T-helper 9 cell (primary cell): ENCODE data around the gene USP17L13.
"Not testable (repeated sequence)": the region's sequence is repeated elsewhere in the genome, so short reads cannot be mapped to it uniquely, and the experiment has no call there.

Experiments used
- DNase-seq: peaks from one replicate; pipeline ENCODE4 v3.0.0-alpha.2; 2020
- total RNA-seq, 2 donors: gene quantifications; one replicate each; lab custom pipeline; 2026; lab: John Stamatoyannopoulos, UW

The USP17L13 gene, protein sequence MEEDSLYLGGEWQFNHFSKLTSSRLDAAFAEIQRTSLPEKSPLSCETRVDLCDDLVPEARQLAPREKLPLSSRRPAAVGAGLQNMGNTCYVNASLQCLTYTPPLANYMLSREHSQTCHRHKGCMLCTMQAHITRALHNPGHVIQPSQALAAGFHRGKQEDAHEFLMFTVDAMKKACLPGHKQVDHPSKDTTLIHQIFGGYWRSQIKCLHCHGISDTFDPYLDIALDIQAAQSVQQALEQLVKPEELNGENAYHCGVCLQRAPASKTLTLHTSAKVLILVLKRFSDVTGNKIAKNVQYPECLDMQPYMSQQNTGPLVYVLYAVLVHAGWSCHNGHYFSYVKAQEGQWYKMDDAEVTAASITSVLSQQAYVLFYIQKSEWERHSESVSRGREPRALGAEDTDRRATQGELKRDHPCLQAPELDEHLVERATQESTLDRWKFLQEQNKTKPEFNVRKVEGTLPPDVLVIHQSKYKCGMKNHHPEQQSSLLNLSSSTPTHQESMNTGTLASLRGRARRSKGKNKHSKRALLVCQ
- total RNA-seq = 0 reads per million in 2 donors

DNA sequence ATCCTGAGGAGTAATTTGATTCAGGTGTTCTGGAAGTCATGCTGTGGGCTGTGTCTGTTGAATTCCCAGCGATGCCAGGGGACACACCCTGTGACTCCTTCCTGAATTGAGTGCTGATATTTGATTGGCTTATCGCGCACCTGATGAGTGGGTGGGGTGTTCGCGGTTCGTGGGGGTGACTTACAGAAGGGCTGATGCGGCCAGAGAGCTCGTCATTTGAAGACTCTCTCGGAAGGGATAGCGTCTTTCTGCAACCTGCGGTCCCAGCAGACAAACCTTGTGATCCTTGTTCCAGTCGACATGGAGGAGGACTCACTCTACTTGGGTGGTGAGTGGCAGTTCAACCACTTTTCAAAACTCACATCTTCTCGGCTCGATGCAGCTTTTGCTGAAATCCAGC lies at the start of gene USP17L13:
TSS of gene USP17L13 (plus strand) at position 301 of the 400 bp plus-strand sequence. CDS start at position 301, 0 bp downstream.
- DNase-seq = not testable (repeated sequence)

DNA sequence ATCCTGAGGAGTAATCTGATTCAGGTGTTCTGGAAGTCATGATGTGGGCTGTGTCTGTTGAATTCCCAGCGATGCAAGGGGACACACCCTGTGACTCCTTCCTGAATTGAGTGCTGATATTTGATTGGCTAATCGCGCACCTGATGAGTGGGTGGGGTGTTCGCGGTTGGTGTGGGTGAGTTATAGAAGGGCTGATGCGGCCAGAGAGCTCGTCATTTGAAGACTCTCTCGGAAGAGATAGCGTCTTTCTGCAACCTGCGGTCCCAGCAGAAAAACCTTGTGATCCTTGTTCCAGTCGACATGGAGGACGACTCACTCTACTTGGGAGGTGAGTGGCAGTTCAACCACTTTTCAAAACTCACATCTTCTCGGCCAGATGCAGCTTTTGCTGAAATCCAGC lies 14.3 kb upstream of the USP17L13 start, which contains the start of gene USP17L10:
TSS of gene USP17L10 (plus strand) at position 301 of the 400 bp plus-strand sequence. CDS start at position 301, 0 bp downstream.
- not testable (repeated sequence) for DNase-seq

DNA sequence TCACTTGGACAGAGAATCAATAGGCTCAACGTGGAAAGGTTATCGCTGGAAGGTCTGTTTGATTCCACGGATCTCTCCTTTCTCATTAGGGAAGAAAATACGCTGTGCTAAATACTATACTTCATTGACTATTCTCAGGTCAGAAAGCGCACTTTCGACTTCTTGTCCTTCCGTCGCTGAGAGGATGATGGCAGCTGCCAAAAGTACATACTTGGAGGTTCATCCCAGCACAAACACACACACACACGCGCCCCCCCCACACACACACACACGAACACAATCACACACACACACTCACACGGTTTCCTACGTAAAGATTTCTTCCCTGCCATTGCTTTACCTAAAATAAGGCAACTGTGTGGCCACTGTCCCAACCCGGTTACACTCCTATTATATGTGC lies 10.0 kb upstream of the USP17L13 start:
- not testable (repeated sequence) for DNase-seq

DNA sequence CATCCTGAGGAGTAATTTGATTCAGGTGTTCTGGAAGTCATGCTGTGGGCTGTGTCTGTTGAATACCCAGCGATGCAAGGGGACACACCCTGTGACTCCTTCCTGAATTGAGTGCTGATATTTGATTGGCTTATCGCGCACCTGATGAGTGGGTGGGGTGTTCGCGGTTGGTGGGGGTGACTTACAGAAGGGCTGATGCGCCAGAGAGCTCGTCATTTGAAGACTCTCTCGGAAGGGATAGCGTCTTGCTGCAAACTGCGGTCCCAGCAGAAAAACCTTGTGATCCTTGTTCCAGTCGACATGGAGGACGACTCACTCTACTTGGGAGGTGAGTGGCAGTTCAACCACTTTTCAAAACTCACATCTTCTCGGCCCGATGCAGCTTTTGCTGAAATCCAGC lies 9.6 kb upstream of the USP17L13 start, which contains the start of gene USP17L11:
TSS of gene USP17L11 (plus strand) at position 301 of the 400 bp plus-strand sequence. CDS start at position 301, 0 bp downstream.
- DNase-seq = not testable (repeated sequence)

DNA sequence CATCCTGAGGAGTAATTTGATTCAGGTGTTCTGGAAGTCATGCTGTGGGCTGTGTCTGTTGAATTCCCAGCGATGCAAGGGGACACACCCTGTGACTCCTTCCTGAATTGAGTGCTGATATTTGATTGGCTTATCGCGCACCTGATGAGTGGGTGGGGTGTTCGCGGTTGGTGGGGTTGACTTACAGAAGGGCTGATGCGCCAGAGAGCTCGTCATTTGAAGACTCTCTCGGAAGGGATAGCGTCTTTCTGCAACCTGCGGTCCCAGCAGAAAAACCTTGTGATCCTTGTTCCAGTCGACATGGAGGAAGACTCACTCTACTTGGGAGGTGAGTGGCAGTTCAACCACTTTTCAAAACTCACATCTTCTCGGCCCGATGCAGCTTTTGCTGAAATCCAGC lies 4.8 kb upstream of the USP17L13 start, which contains the start of gene USP17L12:
TSS of gene USP17L12 (plus strand) at position 301 of the 400 bp plus-strand sequence. CDS start at position 301, 0 bp downstream.
- not testable (repeated sequence) for DNase-seq

DNA sequence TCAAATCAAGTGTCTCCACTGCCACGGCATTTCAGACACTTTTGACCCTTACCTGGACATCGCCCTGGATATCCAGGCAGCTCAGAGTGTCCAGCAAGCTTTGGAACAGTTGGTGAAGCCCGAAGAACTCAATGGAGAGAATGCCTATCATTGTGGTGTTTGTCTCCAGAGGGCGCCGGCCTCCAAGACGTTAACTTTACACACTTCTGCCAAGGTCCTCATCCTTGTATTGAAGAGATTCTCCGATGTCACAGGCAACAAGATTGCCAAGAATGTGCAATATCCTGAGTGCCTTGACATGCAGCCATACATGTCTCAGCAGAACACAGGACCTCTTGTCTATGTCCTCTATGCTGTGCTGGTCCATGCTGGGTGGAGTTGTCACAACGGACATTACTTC lies 5.6 kb downstream of the USP17L13 start:
- DNase-seq = not testable (repeated sequence)

DNA sequence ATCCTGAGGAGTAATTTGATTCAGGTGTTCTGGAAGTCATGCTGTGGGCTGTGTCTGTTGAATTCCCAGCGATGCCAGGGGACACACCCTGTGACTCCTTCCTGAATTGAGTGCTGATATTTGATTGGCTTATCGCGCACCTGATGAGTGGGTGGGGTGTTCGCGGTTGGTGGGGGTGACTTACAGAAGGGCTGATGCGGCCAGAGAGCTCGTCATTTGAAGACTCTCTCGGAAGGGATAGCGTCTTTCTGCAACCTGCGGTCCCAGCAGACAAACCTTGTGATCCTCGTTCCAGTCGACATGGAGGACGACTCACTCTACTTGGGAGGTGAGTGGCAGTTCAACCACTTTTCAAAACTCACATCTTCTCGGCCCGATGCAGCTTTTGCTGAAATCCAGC lies 9.4 kb downstream of the USP17L13 start, which contains the start of gene USP17L15:
TSS of gene USP17L15 (plus strand) at position 301 of the 400 bp plus-strand sequence. CDS start at position 301, 0 bp downstream.
- not testable (repeated sequence) for DNase-seq

DNA sequence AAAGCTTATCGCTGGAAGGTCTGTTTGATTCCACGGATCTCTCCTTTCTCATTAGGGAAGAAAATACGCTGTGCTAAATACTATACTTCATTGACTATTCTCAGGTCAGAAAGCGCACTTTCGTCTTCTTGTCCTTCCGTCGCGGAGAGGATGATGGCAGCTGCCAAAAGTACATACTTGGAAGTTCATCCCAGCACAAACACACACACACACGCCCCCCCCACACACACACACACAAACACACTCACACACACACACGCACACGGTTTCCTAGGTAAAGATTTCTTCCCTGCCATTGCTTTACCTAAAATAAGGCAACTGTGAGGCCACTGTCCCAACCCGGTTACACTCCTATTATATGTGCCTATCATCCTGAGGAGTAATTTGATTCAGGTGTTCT lies 13.8 kb downstream of the USP17L13 start:
- DNase-seq = not testable (repeated sequence)

DNA sequence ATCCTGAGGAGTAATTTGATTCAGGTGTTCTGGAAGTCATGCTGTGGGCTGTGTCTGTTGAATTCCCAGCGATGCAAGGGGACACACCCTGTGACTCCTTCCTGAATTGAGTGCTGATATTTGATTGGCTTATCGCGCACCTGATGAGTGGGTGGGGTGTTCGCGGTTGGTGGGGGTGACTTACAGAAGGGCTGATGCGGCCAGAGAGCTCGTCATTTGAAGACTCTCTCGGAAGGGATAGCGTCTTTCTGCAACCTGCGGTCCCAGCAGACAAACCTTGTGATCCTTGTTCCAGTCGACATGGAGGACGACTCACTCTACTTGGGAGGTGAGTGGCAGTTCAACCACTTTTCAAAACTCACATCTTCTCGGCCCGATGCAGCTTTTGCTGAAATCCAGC lies 18.9 kb downstream of the USP17L13 start, which contains the start of gene USP17L17:
TSS of gene USP17L17 (plus strand) at position 301 of the 400 bp plus-strand sequence. CDS start at position 301, 0 bp downstream.
- DNase-seq = not testable (repeated sequence)

DNA sequence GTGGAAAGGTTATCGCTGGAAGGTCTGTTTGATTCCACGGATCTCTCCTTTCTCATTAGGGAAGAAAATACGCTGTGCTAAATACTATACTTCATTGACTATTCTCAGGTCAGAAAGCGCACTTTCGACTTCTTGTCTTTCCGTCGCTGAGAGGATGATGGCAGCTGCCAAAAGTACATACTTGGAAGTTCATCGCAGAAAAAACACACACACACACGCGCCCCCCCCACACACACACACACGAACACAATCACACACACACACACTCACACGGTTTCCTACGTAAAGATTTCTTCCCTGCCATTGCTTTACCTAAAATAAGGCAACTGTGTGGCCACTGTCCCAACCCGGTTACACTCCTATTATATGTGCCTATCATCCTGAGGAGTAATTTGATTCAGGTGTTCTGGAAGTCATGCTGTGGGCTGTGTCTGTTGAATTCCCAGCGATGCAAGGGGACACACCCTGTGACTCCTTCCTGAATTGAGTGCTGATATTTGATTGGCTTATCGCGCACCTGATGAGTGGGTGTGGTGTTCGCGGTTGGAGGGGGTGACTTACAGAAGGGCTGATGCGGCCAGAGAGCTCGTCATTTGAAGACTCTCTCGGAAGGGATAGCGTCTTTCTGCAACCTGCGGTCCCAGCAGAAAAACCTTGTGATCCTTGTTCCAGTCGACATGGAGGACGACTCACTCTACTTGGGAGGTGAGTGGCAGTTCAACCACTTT lies 23.4 kb downstream of the USP17L13 start, which contains the start of gene USP17L18:
TSS of gene USP17L18 (plus strand) at position 678 of the 728 bp plus-strand sequence. CDS start at position 678, 0 bp downstream.
- DNase-seq = not testable (repeated sequence)

DNA sequence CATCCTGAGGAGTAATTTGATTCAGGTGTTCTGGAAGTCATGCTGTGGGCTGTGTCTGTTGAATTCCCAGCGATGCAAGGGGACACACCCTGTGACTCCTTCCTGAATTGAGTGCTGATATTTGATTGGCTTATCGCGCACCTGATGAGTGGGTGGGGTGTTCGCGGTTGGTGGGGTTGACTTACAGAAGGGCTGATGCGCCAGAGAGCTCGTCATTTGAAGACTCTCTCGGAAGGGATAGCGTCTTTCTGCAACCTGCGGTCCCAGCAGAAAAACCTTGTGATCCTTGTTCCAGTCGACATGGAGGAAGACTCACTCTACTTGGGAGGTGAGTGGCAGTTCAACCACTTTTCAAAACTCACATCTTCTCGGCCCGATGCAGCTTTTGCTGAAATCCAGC lies 28.4 kb downstream of the USP17L13 start, which contains the start of gene USP17L19:
TSS of gene USP17L19 (plus strand) at position 301 of the 400 bp plus-strand sequence. CDS start at position 301, 0 bp downstream.
- DNase-seq = not testable (repeated sequence)

DNA sequence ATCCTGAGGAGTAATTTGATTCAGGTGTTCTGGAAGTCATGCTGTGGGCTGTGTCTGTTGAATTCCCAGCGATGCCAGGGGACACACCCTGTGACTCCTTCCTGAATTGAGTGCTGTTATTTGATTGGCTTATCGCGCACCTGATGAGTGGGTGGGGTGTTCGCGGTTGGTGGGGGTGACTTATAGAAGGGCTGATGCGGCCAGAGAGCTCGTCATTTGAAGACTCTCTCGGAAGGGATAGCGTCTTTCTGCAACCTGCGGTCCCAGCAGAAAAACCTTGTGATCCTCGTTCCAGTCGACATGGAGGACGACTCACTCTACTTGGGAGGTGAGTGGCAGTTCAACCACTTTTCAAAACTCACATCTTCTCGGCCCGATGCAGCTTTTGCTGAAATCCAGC lies 33.1 kb downstream of the USP17L13 start, which contains the start of gene USP17L20:
TSS of gene USP17L20 (plus strand) at position 301 of the 400 bp plus-strand sequence. CDS start at position 301, 0 bp downstream.
- not testable (repeated sequence) for DNase-seq

DNA sequence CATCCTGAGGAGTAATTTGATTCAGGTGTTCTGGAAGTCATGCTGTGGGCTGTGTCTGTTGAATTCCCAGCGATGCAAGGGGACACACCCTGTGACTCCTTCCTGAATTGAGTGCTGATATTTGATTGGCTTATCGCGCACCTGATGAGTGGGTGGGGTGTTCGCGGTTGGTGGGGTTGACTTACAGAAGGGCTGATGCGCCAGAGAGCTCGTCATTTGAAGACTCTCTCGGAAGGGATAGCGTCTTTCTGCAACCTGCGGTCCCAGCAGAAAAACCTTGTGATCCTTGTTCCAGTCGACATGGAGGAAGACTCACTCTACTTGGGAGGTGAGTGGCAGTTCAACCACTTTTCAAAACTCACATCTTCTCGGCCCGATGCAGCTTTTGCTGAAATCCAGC lies 37.9 kb downstream of the USP17L13 start, which contains the start of gene USP17L21:
TSS of gene USP17L21 (plus strand) at position 301 of the 400 bp plus-strand sequence. CDS start at position 301, 0 bp downstream.
- not testable (repeated sequence) for DNase-seq

DNA sequence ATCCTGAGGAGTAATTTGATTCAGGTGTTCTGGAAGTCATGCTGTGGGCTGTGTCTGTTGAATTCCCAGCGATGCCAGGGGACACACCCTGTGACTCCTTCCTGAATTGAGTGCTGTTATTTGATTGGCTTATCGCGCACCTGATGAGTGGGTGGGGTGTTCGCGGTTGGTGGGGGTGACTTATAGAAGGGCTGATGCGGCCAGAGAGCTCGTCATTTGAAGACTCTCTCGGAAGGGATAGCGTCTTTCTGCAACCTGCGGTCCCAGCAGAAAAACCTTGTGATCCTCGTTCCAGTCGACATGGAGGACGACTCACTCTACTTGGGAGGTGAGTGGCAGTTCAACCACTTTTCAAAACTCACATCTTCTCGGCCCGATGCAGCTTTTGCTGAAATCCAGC lies 42.6 kb downstream of the USP17L13 start, which contains the start of gene USP17L22:
TSS of gene USP17L22 (plus strand) at position 301 of the 400 bp plus-strand sequence. CDS start at position 301, 0 bp downstream.
- not testable (repeated sequence) for DNase-seq

DNA sequence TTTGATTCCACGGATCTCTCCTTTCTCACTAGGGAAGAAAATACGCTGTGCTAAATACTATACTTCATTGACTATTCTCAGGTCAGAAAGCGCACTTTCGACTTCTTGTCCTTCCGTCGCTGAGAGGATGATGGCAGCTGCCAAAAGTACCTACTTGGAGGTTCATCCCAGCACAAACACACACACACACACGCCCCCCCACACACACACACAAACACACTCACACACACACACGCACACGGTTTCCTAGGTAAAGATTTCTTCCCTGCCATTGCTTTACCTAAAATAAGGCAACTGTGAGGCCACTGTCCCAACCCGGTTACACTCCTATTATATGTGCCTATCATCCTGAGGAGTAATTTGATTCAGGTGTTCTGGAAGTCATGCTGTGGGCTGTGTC lies 47.0 kb downstream of the USP17L13 start:
- DNase-seq = not testable (repeated sequence)
